HepG2 (cell line): ENCODE measurements around the gene PRSS36. TPM values are rescaled to one million over a fixed set of nuclear protein-coding genes. Genes with fewer than 3 reads are reported as not detected.

Experiments used
- CEBPZ ChIP-seq: IDR thresholded peaks from 2 replicates; pipeline ENCODE4 v1.6.1; 2012; ENCODE audit warnings: low read length, improper control_type of control experiment
- CREB3 ChIP-seq: sonication (generic); formaldehyde crosslinking; IDR thresholded peaks from 2 replicates; pipeline ENCODE4 v1.5.0; 2020; ENCODE audit warnings: missing genetic modification reagents
- FUBP1 ChIP-seq: sonication (generic); formaldehyde crosslinking; IDR thresholded peaks from 2 replicates; pipeline ENCODE4 v1.5.1; 2020; ENCODE audit warnings: missing genetic modification reagents, mild to moderate bottlenecking, borderline replicate concordance
- HDAC2 ChIP-seq: sonication (generic); formaldehyde crosslinking; IDR thresholded peaks from 2 replicates; pipeline ENCODE4 v1.4.0; 2020; ENCODE audit warnings: missing genetic modification reagents
- HNRNPUL1 ChIP-seq: fragments of 200-400 bp; formaldehyde crosslinking; IDR thresholded peaks from 2 replicates; pipeline ENCODE4 v1.6.1; 2017; ENCODE audit warnings: low read depth, mild to moderate bottlenecking, low read length, moderate library complexity
- LBX2 ChIP-seq: sonication (generic); formaldehyde crosslinking; IDR thresholded peaks from 2 replicates; pipeline ENCODE4 v1.5.0; 2020; ENCODE audit warnings: missing genetic modification reagents, mild to moderate bottlenecking, borderline replicate concordance
- MLXIP ChIP-seq: sonication (generic); formaldehyde crosslinking; IDR thresholded peaks from 2 replicates; pipeline ENCODE4 v1.9.0; 2021; ENCODE audit warnings: missing genetic modification reagents, borderline replicate concordance
- NCOA1 ChIP-seq: sonication (generic); formaldehyde crosslinking; IDR thresholded peaks from 2 replicates; pipeline ENCODE4 v1.9.0; 2021; ENCODE audit warnings: missing genetic modification reagents
- RBM39 ChIP-seq: fragments of 200-400 bp; formaldehyde crosslinking; IDR thresholded peaks from one replicate; pipeline ENCODE4 v1.6.1; 2018; ENCODE audit warnings: antibody characterized with exemption, mild to moderate bottlenecking, low read depth, low read length; ENCODE audit not compliant: poor library complexity, severe bottlenecking
- ZMYM3 ChIP-seq: sonication (generic); formaldehyde crosslinking; IDR thresholded peaks from 2 replicates; pipeline ENCODE4 v1.5.1; 2020; ENCODE audit warnings: mild to moderate bottlenecking, missing genetic modification reagents
- ZNF136 ChIP-seq: sonication (generic); formaldehyde crosslinking; IDR thresholded peaks from 2 replicates; pipeline ENCODE4 v1.8.1; 2022; ENCODE audit warnings: low read depth, mild to moderate bottlenecking, moderate library complexity, missing genetic modification reagents
- ZNF275 ChIP-seq: sonication (generic); formaldehyde crosslinking; IDR thresholded peaks from 2 replicates; pipeline ENCODE4 v1.8.0; 2022; ENCODE audit warnings: missing genetic modification reagents, mild to moderate bottlenecking, inconsistent platforms, borderline replicate concordance
- ZNF326 ChIP-seq: sonication (generic); formaldehyde crosslinking; IDR thresholded peaks from 2 replicates; pipeline ENCODE4 v1.4.0; 2020; ENCODE audit warnings: missing genetic modification reagents, borderline replicate concordance
- ZNF552 ChIP-seq: sonication (generic); formaldehyde crosslinking; IDR thresholded peaks from 2 replicates; pipeline ENCODE4 v1.9.0; 2022; ENCODE audit warnings: missing genetic modification reagents, mild to moderate bottlenecking, borderline replicate concordance
- ZNF790 ChIP-seq: sonication (generic); formaldehyde crosslinking; IDR thresholded peaks from 2 replicates; pipeline ENCODE4 v1.8.0; 2022; ENCODE audit warnings: missing genetic modification reagents, mild to moderate bottlenecking, borderline replicate concordance
- polyA plus RNA-seq, 8 experiments: library from polyadenylated mRNA; depleted of rRNA in 3 of 8; stranded (reverse) in 7 of 8; unstranded in 1 of 8; fragments of >200 nt; fragmentation: Illumina TruSeq in 4 of 8; extraction: Trizol in 4 of 8; gene quantifications; 2 replicates each; pipeline versions ENCODE4 v1.2.1 to v1.2.3, GENCODE V29; 2011 to 2016; ENCODE audit warnings: low read depth in 4 of 8, missing spikeins in 1 of 8, mixed read lengths in 1 of 8; ENCODE audit not compliant: insufficient read depth in 1 of 8
- total RNA-seq, 5 experiments: library from RNA; depleted of rRNA; stranded (reverse); fragments of >200 nt; fragmentation: Illumina TruSeq; extraction: Trizol; gene quantifications; 2 replicates each; pipeline ENCODE4 v1.2.3, GENCODE V29; 2016; ENCODE audit warnings: low read depth in 1 of 5

PRSS36 gene
- total and polyA plus RNA-seq, 2 of the 13 experiments (the other 11 are each of a cell fraction or from before 2014, with no cell fraction given) = 1.5 to 2.1 TPM

GRCh38 chr16:31138621-31139578 lies 11.0 kb downstream of the PRSS36 start (continued):
- TF ChIP-seq RBM39 = peak; percentile 19
- no peak for TF ChIP-seq FUBP1
- TF ChIP-seq LBX2 (CRISPR knock-in tag) = no peak
- TF ChIP-seq CEBPZ = no peak
- TF ChIP-seq ZNF552 (CRISPR knock-in tag) = no peak
- no peak for TF ChIP-seq ZNF326 (CRISPR knock-in tag)
- no peak for TF ChIP-seq CREB3 (CRISPR knock-in tag)
- no peak for TF ChIP-seq ZNF136 (CRISPR knock-in tag)
- TF ChIP-seq HDAC2 = 0 out of 2 replicates have a peak, but pooled peaks have one; percentile 27
- TF ChIP-seq NCOA1 (CRISPR knock-in tag) = no peak; the same call in 1 of the 2 replicates
- TF ChIP-seq ZNF790 = no peak
- TF ChIP-seq MLXIP (CRISPR knock-in tag) = no peak
- TF ChIP-seq ZMYM3 = 0 out of 2 replicates have a peak, but pooled peaks have one; percentile 30
- TF ChIP-seq HNRNPUL1 = no peak
- TF ChIP-seq ZNF275 (CRISPR knock-in tag) = no peak
